ENCODE measurements around the gene LSM12.
A peak's percentile ranks its signal among the peaks of the same experiment; 100 is the strongest.
"Not testable (repeated sequence)": the region's sequence is repeated elsewhere in the genome, so short reads cannot be mapped to it uniquely, and the experiment has no call there.

LSM12 gene

DNA sequence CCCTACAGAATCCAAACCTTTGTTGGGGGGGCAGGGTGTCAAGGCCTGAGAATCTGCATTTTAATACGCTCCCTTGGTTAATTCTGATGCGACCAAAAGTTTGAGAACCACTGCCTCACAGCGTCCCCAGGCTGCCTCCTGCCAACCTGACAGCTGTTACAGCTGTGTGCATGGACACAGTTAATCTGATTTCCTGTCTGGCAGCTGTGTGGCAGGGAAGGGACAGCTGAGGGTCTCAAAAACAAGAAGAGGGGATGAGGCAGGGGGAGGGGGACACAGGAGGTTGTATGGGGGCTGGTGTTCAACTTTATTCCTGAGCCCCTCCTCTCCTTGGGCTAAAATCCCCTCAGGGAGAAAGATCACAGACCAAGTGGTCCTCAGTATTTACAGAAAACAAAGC is 39.5 kb upstream of the LSM12 start:
- TF ChIP-seq, protein P1, sequence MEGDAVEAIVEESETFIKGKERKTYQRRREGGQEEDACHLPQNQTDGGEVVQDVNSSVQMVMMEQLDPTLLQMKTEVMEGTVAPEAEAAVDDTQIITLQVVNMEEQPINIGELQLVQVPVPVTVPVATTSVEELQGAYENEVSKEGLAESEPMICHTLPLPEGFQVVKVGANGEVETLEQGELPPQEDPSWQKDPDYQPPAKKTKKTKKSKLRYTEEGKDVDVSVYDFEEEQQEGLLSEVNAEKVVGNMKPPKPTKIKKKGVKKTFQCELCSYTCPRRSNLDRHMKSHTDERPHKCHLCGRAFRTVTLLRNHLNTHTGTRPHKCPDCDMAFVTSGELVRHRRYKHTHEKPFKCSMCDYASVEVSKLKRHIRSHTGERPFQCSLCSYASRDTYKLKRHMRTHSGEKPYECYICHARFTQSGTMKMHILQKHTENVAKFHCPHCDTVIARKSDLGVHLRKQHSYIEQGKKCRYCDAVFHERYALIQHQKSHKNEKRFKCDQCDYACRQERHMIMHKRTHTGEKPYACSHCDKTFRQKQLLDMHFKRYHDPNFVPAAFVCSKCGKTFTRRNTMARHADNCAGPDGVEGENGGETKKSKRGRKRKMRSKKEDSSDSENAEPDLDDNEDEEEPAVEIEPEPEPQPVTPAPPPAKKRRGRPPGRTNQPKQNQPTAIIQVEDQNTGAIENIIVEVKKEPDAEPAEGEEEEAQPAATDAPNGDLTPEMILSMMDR (IDR thresholded peaks at IDR 0.05; ENCODE audit: insufficient read depth, low read depth, low read length, missing control alignments): no peak
- H3K4me3 ChIP-seq (ENCODE audit: low read depth, low read length): no peak overlapping the region
- DNase-seq (ENCODE audit: low read depth): no peak

DNA sequence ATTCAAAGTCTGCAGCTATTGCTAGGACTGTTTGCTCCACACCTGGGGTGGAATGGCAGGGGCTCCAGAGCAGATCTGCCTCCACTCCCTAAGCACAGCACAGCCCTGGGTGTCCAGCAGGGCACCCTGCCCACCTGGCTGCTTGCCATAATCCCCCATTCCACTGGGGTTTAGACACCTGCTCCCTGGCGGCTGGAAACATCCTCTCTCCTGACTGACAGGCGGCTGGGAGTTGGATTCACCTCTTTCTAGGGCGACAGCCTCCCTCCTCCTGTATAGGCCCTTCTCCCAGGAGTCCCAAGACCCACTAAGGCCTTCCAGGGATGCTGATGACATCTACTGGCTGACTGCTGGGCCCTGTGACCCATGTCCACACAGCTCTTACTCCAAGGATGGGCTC is 39.0 kb upstream of the LSM12 start:
- H3K4me3 ChIP-seq (ENCODE audit: low read depth, low read length): no peak overlapping the region
- TF ChIP-seq, protein P1 (IDR thresholded peaks at IDR 0.05; ENCODE audit: insufficient read depth, low read depth, low read length, missing control alignments): no peak
- no peak for DNase-seq (ENCODE audit: low read depth)

DNA sequence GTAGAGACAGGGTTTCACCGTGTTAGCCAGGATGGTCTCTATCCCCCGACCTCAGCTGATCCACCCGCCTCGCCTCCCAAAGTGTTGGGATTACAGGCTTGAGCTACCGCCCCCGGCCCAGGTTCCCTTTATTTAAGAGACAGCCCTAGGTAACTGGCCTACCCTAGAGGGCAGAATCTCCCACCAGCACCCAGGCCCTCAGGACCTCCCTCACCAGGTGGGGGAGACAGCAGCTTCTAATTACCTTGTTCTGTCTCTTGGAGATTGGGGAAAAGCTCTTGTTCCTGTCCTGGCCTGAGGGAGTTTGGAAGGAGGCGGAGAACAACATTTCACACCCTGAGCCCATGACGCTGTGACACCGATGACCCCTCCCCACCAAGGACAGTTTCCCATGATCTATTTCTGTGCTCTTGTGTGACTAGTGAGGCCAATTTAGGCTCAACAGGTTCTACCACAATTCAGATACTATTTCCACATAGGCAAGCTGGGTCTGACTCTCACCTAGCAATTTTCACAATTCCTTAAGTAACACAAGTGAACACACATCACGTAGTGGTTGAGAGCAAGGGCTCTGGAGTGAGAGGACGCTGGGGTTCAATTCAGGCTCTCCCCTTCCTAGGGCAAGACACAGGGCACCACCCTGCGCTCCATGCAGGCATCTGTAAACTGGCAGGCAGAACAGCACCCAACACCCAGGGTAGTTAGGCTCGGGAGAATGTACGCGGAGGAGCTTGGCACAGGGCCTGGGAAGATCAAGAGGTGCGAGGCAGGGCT is 36.6 kb upstream of the LSM12 start:
- no peak overlapping the region for H3K4me3 ChIP-seq (ENCODE audit: low read depth, low read length)
- DNase-seq (ENCODE audit: low read depth): no peak
- TF ChIP-seq, protein P1 (IDR thresholded peaks at IDR 0.05; ENCODE audit: insufficient read depth, low read depth, low read length, missing control alignments): no peak

DNA sequence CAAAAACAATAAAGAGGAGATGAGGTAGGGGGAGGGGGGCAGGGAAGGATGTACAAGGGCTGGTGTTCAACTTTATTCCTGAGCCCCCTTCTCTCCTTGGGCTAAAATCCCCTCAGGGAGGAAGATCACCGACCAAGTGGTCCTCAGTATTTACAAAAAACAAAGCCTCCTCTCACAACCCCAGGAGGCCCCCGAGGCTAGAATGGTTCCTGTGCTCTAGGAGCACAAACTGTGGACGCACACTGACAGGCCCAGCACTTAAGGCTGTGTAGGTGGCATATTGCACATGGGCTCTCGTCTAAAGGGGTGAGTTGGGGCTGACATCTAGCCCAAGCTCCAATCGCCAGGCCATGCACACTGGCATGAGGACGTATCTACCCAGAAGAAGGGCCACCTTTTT is 35.4 kb upstream of the LSM12 start:
- DNase-seq (ENCODE audit: low read depth); H3K4me3 ChIP-seq (ENCODE audit: low read depth, low read length): not testable (repeated sequence)

DNA sequence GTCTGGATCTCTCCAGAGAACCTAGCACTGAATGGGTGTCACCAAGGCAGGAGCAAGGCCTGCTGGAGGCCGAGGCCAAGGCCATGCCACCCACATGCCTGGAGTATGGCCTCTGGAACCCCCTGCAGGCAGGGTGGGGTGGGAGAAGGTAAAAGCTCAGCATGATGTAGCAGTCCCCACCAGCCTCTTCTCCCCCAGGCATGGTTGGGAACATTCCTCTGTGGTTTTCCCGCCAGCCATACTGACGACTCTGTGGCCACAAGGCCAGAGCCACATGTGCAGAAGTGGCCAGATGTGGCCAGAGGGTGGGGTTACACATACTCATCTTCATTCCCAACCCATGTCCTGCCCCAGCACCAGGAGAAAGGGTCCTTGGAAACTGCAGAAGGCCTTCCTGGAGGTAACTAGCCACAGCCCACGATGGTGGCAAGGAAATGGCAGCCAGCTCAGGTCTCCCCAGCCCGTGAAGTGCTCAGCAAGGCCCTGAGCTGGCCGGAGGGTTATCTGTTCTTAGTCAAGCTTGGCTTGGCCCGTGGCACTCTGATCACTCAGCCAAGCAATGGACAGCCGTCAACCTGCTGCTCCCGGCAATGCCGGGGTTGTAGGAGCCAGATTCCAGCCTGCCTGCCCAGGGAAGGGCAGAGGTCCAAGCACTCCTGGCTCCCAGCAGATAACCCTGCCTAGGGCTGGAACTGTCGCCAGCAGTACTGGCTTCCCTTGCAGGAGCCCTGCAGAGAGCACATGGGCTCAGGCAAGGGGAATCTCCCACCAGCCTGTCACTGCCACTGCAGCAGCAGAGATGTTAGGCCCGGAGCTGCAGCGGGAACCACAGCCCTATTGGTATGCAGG is 30.9 kb upstream of the LSM12 start:
- no peak for DNase-seq (ENCODE audit: low read depth)
- H3K4me3 ChIP-seq (ENCODE audit: low read depth, low read length): no peak overlapping the region
- TF ChIP-seq, protein P1 (IDR thresholded peaks at IDR 0.05; ENCODE audit: insufficient read depth, low read depth, low read length, missing control alignments): no peak

DNA sequence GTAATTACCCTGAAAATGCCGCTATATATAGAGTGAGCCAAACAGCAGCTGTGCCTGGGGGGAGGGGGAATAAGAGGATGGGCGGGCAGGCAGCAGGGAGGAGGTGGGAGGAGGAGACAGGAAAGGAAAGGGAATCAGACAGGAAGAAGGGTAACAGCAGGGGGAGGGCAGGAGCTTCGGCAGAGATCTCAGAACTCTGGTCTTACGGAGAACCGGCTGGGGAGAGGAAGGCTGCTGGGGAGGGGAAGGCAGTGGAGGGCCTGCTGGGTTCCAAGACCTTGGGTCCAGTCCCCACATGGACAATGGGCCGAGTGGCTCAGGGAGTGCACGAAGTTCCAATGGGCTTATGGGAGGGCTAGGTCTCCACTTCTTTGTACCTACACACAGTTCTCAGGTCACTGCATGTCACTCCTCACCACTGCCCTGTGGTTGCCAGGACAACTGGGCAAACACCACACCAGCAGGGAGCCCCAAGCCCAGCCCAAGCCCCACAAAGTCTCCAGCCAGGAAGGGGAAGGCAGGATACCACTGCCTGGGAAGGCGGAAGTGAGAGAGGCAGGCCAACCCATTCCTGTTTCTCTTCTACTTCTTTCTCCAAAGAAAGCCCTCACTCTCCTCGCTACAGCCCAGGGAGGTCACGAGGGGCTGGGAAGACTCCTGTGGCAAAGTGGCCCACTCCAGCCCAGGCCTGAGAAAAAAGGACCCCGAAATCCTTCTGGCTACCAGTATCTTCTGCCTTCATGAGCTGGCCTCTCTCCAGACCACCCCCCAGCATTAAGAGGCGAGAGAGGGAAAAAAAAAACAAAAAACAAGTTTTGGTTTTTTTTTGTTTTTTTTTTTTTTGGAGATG is 29.4 kb upstream of the LSM12 start:
- DNase-seq (ENCODE audit: low read depth): peak; percentile 38
- TF ChIP-seq, protein P1 (IDR thresholded peaks at IDR 0.05; ENCODE audit: insufficient read depth, low read depth, low read length, missing control alignments): no peak
- H3K4me3 ChIP-seq (ENCODE audit: low read depth, low read length): no peak overlapping the region

DNA sequence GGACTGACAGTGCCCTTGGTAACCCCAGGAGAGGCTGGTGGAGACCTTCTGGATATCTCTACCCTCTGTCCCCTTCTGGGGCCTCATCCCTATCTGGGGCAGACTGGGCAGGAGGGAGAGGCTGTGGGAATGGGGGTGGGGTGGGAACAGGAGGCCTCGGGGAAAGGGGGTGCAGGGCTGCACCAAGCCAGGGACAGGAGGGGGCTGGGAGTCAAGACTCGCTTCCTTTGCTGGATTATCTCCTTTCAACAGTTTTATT is 28.8 kb upstream of the LSM12 start:
- H3K4me3 ChIP-seq (ENCODE audit: low read depth, low read length): no peak overlapping the region
- TF ChIP-seq, protein P1 (IDR thresholded peaks at IDR 0.05; ENCODE audit: insufficient read depth, low read depth, low read length, missing control alignments): no peak
- DNase-seq (ENCODE audit: low read depth): no peak
